HG03354 (cell line): ENCODE results near the gene FKTN.

Experiments used
- ATAC-seq: cut with Tn5 transposase; IDR thresholded peaks from one replicate; pipeline ENCODE4 v1.9.1; 2021; ENCODE audit warnings: mild to moderate bottlenecking; ENCODE audit not compliant: unreplicated experiment, poor library complexity, severe bottlenecking

The FKTN gene

GRCh38 chr9:105621001-105621400, 63.1 kb downstream of the FKTN start:
- no peak for ATAC-seq

- no peak for ATAC-seq
These were observed 67.2 kb downstream of the FKTN start for GRCh38 chr9:105625088-105625487.

GRCh38 chr9:105632807-105633206, 74.9 kb downstream of the FKTN start:
- no peak for ATAC-seq

GRCh38 chr9:105633411-105633810, 75.5 kb downstream of the FKTN start:
- no peak for ATAC-seq

DNA sequence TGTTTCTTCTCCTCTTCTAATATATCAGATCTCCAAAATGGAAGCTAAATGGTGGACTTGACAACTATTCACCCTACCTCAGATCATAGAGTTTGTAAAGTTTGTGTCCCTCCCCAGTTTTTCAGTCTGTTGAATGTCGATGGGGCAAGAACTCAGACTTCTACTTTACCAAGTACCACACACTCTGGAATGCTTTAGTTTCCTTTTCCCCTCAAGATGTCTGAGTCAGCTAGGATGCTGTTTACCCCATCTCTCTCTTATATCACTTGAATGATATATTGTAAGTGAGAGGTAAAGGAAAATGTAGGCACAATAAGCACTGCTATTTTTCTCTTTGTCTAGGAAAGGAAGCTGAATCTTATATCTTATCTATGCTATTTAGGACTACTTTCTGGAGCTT, 78.4 kb downstream of the FKTN start:
- ATAC-seq: no peak

DNA sequence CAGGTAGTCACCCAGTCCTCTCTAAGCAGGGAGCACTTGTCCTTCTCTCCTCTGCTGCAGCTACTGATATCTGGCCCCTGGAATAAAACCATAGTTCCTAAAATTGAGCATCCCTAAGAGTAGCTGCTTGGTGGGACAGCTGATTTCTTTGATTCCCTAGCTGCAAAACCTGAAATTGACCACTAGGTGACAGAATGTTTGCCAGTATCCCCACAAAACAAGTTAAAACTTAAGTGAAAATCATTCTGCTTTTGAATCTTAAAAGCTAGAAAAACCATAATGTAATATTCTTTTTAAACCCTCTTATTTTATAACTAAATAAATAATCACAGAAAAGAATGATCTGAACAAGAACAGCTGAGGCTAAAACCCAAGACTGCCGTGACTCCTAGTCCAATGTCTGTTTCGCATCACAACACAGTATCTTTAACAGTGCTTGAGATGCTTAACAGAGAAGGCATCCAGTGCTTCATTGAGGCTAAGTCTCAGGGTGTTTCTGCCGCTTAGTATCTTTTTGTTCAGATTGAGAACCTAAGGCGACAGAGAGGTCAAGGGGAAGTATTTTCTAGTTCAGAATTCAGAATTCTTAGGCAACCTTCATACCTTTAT, 80.0 kb downstream of the FKTN start:
- ATAC-seq: no peak

DNA sequence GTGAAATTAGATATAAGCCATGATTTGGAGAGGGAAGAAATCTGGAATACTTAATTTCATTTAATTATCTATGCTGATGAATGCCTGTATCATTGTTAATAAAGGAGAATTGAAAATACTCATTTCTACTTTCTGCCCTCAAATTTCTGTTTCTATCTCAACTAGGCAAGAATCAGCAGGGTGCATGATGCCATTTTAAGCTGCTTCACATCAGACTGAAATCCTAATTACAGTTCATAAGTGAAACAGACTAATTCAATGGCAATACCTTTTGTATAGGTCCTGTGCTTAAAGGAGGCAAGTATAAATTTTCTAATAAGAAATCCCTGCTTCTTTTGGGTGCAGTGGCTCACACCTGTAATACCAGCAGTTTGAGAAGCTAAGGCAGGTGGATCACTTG, 82.0 kb downstream of the FKTN start:
- no peak for ATAC-seq

DNA sequence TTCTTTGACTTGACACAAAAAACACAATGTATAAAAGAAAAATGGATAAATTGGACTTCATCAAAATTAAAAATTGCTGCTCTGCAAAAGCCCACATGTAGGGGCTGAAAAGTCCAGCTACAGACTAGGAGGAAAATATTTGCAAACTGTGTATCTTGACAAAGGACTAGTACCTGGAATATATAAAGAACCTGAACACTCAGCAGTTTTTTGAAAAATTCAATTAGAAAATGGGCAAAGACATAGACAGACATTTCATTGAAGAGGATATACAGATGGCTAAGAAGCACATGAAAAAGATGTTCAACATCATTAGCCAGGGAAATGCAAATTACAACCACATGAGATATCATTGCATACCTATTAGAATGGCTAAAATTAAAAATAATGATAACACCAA, 85.9 kb downstream of the FKTN start:
- ATAC-seq: no peak

GRCh38 chr9:105646879-105647594, 89.1 kb downstream of the FKTN start:
- no peak for ATAC-seq

DNA sequence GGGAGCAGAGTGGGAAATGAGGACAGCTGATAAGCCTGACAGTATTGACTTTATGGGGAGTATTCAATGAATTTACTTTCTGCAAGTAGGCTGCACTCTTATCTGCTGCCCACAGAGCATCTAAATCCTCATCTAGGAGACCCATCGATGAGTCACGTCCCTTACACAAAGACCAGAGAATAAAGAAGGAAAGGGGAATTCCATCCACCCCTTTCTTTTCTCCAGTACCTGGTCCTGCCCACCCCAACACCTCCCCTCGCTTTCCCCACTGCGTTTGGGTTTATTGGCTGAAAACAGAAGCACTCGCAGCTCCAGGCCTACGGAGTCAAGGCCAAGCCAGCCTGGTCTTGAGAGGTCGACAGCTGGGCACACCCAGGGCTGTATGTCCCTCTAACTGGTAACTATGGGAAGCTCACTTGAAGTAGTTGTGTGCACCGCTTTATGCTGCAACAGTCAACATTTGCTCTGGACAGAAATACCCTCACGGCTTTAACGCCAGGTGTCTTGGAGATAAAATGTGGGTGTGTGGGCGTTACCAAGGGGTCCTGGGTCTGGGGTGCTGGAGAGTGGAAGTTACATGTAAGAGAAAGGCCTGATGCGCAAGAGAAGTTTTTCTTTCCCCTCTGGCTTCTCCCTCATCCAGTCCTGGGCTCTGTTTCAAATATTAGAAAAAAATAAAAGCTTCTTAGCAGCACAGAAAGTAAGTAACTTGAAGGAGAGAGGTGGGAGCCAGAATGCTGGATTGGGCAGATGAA, 89.8 kb downstream of the FKTN start:
- no peak for ATAC-seq

DNA sequence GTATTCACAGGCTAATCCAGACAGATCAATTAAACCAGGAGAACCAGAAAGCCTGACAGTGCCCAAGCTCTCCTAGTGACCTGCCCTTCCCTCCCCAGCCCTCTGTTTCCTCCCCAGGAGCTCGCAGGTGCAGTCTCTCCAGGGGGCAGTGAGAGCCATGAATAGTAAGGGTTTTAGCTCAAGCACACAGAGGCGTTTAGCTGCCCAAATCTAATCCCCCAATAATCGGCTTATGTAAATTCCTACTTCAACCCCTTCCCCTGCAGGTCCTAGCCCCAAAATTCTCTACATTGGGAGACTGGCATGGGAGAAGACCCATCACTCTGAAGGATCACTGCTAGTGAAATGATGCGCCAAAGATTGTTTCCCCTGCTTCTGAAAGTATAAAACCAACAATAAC, 93.9 kb downstream of the FKTN start:
- no peak for ATAC-seq

- ATAC-seq: peak; percentile 59
These were observed 98.4 kb downstream of the FKTN start for GRCh38 chr9:105656131-105656921.

DNA sequence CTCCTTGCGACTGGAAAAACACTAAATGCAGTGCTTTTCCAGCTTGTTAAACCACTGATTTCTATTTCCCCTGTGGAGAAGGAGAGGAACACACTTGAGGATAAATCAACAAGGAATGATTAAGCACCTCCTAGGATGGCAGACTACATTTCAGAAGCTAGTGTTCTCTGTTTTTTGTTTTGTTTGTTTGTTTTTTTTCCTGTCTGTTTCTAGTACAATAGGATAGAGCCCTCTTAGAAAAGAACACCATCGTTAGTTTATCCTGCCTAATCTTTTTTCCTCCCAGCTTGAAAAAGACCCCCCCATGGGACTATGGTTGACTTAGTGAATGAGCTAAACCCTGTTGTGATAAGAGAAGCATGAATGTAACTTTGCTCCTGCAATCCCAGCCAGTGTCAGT, 100.4 kb downstream of the FKTN start:
- no peak for ATAC-seq

DNA sequence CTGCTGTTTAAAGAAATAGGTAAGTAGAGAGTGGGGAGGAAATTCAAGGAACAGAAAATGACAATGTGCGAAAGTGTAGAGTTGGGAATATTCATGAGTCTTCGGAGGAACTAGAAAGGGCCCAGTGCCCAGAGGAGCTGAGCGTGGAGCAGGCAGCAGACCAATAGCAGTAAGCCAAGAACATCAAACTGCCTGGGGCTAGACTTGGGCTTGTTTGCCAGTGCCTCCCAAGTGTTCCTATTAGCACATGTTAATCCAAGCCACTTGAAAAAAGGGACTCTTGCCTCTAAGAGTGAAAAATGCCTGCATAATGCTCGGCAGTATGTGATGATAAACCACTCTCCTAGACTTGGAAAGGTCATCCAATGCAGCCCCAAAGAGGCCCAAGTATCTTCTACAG, 103.1 kb downstream of the FKTN start:
- ATAC-seq: no peak

DNA sequence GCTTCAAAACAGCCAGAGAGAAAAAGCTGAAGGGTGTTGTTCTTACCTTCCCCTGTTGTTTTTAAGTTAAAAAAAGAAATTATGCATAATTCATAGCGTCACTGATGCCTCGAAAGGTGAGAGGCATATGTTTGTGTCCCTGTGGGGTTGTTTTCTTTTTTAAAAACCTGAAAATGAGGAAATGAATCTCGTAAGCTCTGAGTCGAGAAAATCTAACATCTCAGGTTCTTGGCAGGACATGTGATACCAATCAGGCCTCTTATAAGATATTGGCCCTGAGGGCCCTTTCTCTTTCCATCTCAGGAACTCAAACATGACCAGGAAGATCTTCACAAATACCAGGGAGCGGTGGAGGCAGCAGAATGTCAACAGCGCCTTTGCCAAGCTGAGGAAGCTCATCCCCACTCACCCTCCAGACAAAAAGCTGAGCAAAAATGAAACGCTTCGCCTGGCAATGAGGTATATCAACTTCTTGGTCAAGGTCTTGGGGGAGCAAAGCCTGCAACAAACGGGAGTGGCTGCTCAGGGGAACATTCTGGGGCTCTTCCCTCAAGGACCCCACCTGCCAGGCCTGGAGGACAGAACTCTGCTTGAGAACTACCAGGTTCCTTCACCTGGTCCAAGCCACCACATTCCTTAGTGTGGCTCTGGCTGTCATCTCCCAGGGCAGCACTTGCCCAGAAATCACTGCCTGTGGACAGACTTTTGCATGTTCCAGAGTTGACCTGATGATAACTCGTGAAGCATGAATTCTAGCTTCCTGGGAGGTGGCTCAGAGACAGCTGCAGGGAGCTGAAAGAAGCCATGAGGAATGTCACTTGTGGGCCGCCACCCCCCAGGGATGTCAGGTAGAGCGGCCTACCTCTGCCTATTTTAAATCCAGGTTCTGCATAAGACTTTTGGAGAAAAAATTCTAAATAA, 104.5 kb downstream of the FKTN start, which contains the start of gene TAL2:
TAL2 (plus strand) TSS at position 274 of the 921 bp plus-strand sequence; CDS start at position 314, 40 bp downstream.
- peak; percentile 92 for ATAC-seq

DNA sequence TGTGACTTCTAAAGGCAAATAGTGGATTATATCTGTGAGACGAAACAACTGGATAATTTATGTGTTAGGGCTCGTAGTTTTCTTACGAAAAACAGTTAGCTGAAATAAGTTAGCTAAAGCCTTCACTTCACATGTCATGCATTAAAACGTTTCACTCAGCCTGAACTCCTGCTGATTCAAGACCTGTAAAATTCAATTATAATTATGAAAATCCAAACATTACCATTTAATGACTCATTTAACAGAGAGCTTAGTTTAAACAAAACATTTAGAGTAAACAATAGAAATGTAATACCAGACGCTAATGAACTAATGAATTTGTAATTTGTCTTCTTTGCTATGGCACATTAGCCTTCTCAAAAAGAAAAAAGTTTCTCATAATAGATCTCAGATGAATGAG, 106.0 kb downstream of the FKTN start:
- no peak for ATAC-seq

GRCh38 chr9:105667867-105668266, 109.9 kb downstream of the FKTN start:
- no peak for ATAC-seq

DNA sequence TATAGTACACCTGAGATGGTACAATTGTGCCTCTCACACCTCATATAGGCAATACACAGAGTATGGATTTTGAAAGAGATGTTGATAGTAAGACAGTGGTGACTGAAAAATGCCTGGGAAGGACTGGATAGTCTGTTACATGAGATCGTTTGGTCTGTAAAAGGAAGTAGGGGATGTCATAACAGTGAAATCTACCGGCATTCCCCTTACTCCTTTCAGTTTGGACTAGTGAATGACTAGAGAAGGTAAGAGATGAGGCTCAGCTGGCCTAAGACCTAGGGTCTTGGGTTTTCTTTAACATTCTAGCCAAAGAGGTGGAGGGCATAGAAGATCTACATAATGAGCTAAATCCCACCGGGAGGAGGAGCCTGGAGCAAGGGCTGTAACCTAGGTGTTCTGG, 112.4 kb downstream of the FKTN start:
- no peak for ATAC-seq

- ATAC-seq: no peak
These were observed 112.8 kb downstream of the FKTN start for GRCh38 chr9:105670775-105671174.
